GM18858 (cell line): Measurements from ENCODE around the gene PCDHGA5.
"Not testable (repeated sequence)": the region's sequence is repeated elsewhere in the genome, so short reads cannot be mapped to it uniquely, and the experiment has no call there.

ENCODE experiments used
- ATAC-seq: cut with Tn5 transposase; IDR thresholded peaks from one replicate; pipeline ENCODE4 v1.9.1; 2021; ENCODE audit not compliant: unreplicated experiment

The PCDHGA5 gene

GRCh38 chr5:141363952-141364660 lies at the start of gene PCDHGA5:
Gene PCDHGA5 (plus strand): TSS chr5:141364162. CDS start chr5:141364331, 169 bp downstream.
- no peak for ATAC-seq

- ATAC-seq, result not testable (repeated sequence)
Measured at GRCh38 chr5:141316963-141317362, 47.0 kb upstream of the PCDHGA5 start.

DNA sequence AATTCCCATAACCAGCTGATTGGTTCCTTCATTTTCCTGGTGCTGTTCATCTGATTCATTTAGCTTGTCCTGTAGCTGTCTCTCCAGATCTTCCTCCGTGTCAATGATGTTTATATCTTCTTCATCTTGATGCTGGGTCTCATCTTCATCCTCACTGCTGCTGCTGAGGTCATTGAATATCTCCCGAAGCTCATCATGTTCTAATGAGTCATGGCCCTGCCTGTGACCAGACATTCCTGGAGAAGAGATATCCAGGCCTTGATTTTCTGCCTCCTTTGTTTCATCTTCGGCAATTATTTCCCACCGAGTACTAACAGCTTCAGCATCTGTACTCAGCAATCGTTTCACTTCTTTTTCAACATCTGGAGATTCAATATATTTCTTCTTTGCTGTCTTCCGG lies 44.8 kb upstream of the PCDHGA5 start:
- ATAC-seq, result no peak

DNA sequence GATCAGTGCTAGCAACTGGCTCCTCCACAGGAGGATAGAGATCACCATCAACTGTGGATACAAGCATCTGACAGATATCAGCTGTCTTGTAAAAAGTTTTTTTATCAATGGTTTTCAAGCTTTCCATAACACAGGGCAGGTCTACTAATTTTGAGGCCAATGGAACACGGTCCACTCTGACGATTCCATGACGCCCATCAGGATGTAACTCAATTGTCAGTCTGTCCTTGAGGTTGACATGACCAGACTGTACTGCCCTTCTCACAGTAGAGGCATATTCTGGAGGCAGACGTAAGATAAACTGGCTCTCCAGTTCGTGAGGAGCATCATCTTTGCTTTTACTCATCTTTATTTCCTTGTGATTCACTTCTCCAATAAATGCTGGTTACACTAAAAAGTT lies 44.3 kb upstream of the PCDHGA5 start:
- no peak for ATAC-seq

DNA sequence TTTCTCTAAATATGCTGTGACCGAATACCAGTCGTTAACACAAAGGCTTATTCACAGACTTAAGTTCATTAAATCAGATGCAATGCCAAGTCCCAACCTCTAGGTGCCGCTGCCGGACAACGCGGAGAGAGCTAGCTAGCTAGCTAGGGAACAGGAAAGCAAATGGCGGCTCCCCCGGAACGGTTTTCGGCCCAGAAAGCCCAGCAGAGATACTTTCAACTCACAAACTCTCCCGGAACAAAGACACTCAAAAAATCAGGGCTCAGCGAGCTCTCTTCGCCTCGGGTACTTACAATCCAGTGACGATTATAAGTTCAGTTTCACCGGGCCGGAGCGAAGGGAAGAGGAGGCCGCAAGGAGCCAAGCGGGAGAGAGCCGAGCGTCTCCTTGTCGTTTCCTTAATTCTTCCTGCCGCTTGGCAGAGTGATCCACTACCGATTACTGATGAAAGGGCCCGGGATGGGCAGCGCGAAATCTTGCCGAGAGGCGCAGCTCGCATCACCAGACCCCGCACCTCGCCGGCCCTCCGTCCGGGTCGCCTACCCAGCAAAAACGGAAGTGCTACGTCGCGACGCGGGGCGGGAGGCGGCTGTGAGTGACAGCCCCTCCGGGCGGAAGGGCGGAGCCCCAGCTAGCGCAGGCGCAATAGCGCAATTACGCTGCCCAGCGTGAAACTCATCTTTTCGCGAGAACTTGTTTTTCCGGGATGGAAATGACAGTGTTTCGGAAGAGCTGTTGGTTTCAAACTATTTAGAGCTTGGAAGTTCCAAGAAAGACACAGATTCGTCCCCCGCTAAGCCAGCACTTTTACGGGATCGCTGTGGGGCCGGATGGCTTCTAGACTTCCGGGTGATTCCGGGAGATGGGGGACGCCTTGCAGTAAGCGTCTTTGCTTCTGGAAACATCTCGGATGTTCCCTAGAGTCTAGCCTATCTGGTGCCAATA lies 43.5 kb upstream of the PCDHGA5 start, which contains the start of gene TAF7:
TSS of gene TAF7 (minus strand) at position 560 of the 945 bp plus-strand sequence. CDS start 740 bp downstream, outside the sequence.
- ATAC-seq, result peak; percentile 79

DNA sequence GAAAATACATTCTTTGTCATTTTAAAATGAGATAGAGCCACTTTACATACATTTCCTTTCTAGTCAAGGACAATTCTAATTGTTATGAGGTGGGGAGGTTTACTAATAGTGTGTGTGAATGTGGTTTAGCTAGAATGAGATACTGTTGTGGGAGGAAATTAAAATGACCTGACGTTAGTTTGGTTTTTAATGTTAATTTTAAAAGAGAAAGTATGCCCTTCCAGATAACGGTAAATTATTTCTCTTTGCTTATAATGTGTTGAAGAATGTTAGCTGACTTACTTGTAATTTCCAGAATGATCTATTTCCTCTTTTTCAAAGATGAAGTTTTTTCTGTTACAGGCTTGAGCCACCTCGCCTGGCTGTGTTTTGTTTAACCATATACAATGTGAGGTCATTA lies 41.7 kb upstream of the PCDHGA5 start:
- ATAC-seq, result no peak

GRCh38 chr5:141326088-141326854 lies 37.7 kb upstream of the PCDHGA5 start:
- ATAC-seq, result peak; percentile 66

GRCh38 chr5:141328231-141328630 lies 35.7 kb upstream of the PCDHGA5 start:
- no peak for ATAC-seq

DNA sequence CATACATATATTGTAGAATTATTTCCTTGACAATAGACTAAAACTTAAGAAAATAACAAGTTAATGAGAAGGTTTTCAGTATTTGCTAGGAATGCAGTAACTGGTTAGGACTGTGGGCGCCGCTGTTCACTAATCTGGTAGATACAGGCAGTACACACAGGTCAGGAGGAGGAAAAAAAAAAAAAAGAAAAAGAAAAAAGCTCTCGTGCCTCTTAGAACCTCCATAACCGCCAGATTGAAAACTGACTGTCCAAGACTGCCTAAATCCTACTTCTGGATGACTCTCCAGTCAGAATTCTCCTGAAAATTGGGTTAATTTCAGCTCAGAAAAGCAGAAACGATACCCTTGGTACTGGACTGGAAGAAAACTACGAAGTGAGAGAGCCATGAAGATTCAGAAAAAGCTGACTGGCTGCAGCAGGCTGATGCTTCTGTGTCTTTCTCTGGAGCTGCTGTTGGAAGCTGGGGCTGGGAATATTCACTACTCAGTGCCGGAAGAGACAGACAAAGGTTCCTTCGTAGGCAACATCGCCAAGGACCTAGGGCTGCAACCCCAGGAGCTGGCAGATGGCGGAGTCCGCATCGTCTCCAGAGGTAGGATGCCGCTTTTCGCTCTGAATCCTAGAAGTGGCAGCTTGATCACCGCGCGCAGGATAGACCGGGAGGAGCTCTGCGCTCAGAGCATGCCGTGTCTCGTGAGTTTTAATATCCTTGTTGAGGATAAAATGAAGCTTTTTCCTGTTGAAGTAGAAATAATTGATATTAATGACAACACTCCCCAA lies 33.5 kb upstream of the PCDHGA5 start, which contains the start of gene PCDHGA1:
TSS of gene PCDHGA1 (plus strand) at position 216 of the 782 bp plus-strand sequence.
- no peak for ATAC-seq

DNA sequence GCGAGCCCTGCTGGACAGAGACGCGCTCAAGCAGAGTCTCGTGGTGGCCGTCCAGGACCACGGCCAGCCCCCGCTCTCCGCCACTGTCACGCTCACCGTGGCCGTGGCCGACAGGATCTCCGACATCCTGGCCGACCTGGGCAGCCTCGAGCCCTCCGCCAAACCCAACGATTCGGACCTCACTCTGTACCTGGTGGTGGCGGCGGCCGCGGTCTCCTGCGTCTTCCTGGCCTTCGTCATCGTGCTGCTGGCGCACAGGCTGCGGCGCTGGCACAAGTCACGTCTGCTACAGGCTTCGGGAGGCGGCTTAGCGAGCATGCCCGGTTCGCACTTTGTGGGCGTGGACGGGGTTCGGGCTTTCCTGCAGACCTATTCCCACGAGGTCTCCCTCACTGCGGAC lies 31.4 kb upstream of the PCDHGA5 start:
- not testable (repeated sequence) for ATAC-seq

- no peak for ATAC-seq
Measured at GRCh38 chr5:141338538-141339306, 25.2 kb upstream of the PCDHGA5 start, which contains the start of gene PCDHGA2. Gene PCDHGA2 (plus strand): TSS chr5:141338760.

- ATAC-seq, result not testable (repeated sequence)
Measured at GRCh38 chr5:141340781-141341354, 23.1 kb upstream of the PCDHGA5 start.

DNA sequence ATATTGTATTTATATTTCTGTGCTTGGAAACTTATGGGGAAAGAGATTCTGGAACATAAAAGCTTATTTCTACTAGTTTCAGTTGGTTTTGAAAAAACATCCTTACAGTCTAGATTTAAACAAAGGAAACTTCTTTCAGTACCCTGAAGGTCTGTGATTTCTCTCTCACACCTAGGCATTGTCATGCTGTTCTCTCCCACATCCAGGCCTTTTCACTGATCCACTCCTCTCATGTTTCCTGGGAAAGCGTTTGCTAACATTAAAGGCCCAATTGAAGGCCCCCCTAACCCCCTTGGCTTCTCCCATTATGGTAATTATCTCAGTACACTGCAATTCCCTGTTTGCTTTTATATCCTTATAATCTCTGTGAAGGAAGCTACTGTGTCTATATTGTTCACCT lies 21.2 kb upstream of the PCDHGA5 start:
- no peak for ATAC-seq

GRCh38 chr5:141343242-141343952 lies 20.6 kb upstream of the PCDHGA5 start, which contains the start of gene PCDHGA3:
Gene PCDHGA3 (plus strand): TSS chr5:141343829. CDS start chr5:141344034, 205 bp downstream.
- ATAC-seq, result no peak

DNA sequence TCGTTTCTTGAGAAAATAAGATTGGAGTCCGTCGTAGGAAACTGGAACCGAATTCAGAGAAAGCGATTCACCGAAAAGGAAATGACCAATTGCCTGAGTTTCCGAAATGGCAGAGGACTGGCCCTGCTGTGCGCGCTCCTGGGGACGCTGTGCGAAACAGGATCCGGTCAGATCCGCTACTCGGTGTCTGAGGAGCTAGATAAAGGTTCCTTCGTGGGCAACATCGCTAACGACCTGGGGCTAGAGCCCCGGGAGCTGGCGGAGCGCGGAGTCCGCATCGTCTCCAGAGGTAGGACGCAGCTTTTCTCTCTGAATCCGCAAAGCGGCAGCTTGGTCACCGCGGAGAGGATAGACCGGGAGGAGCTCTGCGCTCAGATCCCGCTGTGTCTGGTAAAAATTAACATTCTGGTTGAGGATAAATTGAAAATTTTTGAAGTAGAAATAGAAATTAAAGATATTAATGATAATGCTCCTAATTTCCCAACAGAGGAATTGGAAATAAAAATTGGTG lies 20.0 kb upstream of the PCDHGA5 start:
- ATAC-seq, result no peak

GRCh38 chr5:141345327-141345726 lies 18.6 kb upstream of the PCDHGA5 start:
- ATAC-seq, result no peak

GRCh38 chr5:141346017-141346416 lies 17.9 kb upstream of the PCDHGA5 start:
- not testable (repeated sequence) for ATAC-seq
